ENCODE measurements around the gene TSBP1. TPM values are rescaled to one million over a fixed set of nuclear protein-coding genes. Genes with fewer than 3 reads are reported as not detected.

Gene TSBP1
- total RNA-seq, 2 donors from 2014 or later, result not detected

DNA sequence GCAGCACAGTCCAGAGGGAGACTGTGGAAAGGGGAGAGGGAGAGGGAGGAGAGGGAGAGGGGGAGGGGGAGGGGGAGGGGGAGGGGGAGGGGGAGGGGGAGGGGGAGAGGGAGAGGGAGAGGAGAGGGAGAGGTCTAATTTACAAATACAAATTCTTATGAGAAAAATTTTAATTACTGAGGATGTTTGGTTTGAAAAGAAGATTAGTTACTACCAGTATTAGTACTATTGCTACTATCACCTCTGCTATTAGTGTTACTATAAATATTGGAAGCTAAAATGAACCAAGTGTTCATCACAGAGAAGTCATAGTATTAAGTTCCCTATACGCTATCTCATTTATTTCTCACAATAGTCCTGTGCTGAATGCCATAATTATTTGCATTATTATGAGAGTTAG is 14.3 kb upstream of the TSBP1 start:
- no peak for TF ChIP-seq CTCF (IDR thresholded peaks at IDR 0.05)
- no peaks in the 10 kb centered on the region for H3K36me3 ChIP-seq
- DNase-seq (ENCODE audit: low spot score), result no peak
- H3K27me3 ChIP-seq, result no peaks in the 10 kb centered on the region
- no peak overlapping the region for H3K4me3 ChIP-seq
- H3K4me1 ChIP-seq, result no peaks in the 10 kb centered on the region
- no peaks in the 10 kb centered on the region for H3K9me3 ChIP-seq
- no peak overlapping the region for H3K27ac ChIP-seq

GRCh38 chr6:32382757-32383420 is 11.2 kb upstream of the TSBP1 start:
- Histone ChIP-seq H3K4me1 (no peaks in the 10 kb centered on the region), H3K27me3 (no peaks in the 10 kb centered on the region), H3K4me3 (no peak overlapping the region), H3K36me3 (no peaks in the 10 kb centered on the region), H3K9me3 (no peaks in the 10 kb centered on the region), H3K27ac (no peak overlapping the region)
- no peak for DNase-seq (ENCODE audit: low spot score)
- TF ChIP-seq CTCF (IDR thresholded peaks at IDR 0.05), result no peak

DNA sequence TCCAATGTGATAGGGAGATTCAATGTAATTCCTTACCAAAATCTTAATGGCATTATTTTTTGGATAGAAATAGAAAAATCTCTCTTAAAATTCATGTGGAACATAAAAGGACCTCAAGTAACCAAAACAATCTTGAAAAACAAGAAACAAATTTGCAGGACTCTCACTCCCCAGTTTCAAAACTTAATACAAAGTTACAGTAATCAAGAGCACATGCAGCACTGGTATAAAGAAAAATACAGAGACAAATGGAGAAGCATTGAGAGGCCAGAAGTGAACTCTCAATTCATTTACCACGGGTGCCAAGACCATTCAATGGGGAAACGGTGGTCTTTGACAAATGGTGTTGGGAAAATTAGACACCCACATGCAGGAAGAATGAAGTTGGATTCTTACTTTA is 7.8 kb upstream of the TSBP1 start:
- H3K27ac ChIP-seq, result no peak overlapping the region
- DNase-seq (ENCODE audit: low spot score), result no peak
- H3K4me1 ChIP-seq, result no peaks in the 10 kb centered on the region
- H3K4me3 ChIP-seq, result no peak overlapping the region
- H3K27me3 ChIP-seq, result no peaks in the 10 kb centered on the region
- no peak for TF ChIP-seq CTCF (IDR thresholded peaks at IDR 0.05)
- no peaks in the 10 kb centered on the region for H3K9me3 ChIP-seq
- no peaks in the 10 kb centered on the region for H3K36me3 ChIP-seq

- Histone ChIP-seq H3K36me3 (no peaks in the 10 kb centered on the region), H3K27ac (no peak overlapping the region), H3K4me3 (no peak overlapping the region), H3K27me3 (no peaks in the 10 kb centered on the region), H3K9me3 (no peaks in the 10 kb centered on the region), H3K4me1 (no peaks in the 10 kb centered on the region)
- DNase-seq (ENCODE audit: low spot score), result no peak
- TF ChIP-seq CTCF (IDR thresholded peaks at IDR 0.05), result no peak
Observed at GRCh38 chr6:32375739-32376529, 4.2 kb upstream of the TSBP1 start.

- H3K27me3 ChIP-seq, result no peaks in the 10 kb centered on the region
- no peak overlapping the region for H3K4me3 ChIP-seq
- no peak overlapping the region for H3K27ac ChIP-seq
- no peak for TF ChIP-seq CTCF (IDR thresholded peaks at IDR 0.05)
- no peak for DNase-seq (ENCODE audit: low spot score)
- no peaks in the 10 kb centered on the region for H3K9me3 ChIP-seq
- no peaks in the 10 kb centered on the region for H3K36me3 ChIP-seq
- no peaks in the 10 kb centered on the region for H3K4me1 ChIP-seq
Observed at GRCh38 chr6:32371229-32371628, 474 bp downstream of the TSBP1 start.

Measured in right atrium auricular region (tissue), 2 donors.